OCI-LY7 (cell line): ENCODE results near the gene IL9R. TPM values are rescaled to one million over a fixed set of nuclear protein-coding genes. Genes with fewer than 3 reads are reported as not detected.

ENCODE experiments used
- total RNA-seq, 2 experiments: library from RNA; depleted of rRNA in 1 of 2; stranded (reverse); fragments of >200 nt in 1 of 2; shearing (Covaris generic) in 1 of 2; gene quantifications; 2 replicates each; pipeline ENCODE4 v1.2.3, GENCODE V29; 2014 to 2022

The IL9R gene
- total RNA-seq, 2 experiments from 2014 or later = 1.5 to 5.1 TPM

Other genes with a start within 250 kb of the IL9R start
- 15.5 and 19.2 TPM in 2 replicates for gene VAMP7, start 116.4 kb upstream of the IL9R start, total RNA-seq (2014; rRNA removed; shearing (Covaris generic))
- gene VAMP7, start 116.4 kb upstream of the IL9R start, total RNA-seq (2022) = 32.0 and 37.0 TPM in 2 replicates